GM18508 (cell line): ENCODE results near the gene CFHR4.
"Not testable (repeated sequence)": the region's sequence is repeated elsewhere in the genome, so short reads cannot be mapped to it uniquely, and the experiment has no call there.

Experiments used
- ATAC-seq: cut with Tn5 transposase; IDR thresholded peaks from one replicate; pipeline ENCODE4 v1.9.1; 2021; ENCODE audit warnings: moderate number of reproducible peaks; ENCODE audit not compliant: insufficient read depth, unreplicated experiment

CFHR4 gene

DNA sequence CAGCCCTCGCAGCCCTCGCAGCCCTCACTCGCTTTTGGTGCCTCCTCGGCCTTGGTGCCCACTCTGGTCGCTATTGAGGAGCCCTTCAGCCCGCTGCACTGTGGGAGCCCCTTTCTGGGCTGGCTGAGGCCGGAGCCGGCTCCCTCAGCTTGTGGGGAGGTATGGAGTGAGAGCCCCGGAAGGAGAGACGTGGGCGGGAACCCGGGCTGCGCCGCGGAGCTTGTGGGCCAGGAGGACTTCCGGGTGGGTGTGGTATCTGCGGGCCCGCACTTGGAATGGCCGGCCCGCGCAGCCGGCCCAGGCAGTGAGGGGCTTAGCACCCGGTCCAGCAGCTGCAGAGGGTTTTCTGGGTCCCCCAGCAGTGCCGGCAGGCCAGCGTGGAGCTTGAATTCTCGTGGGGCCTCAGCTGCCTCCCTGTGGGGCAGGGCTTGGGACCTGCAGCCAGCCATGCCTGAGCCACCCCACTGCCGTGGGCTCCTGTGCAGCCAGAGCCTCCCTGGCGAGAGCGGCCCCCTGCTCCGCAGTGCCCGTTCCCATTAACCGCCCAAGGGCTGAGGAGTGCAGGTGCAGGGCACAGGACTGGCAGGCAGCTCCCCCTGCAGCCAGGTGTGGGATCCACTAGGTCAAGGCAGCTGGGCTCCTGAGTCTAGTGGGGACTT lies 45.8 kb downstream of the CFHR4 start:
- ATAC-seq = no peak

DNA sequence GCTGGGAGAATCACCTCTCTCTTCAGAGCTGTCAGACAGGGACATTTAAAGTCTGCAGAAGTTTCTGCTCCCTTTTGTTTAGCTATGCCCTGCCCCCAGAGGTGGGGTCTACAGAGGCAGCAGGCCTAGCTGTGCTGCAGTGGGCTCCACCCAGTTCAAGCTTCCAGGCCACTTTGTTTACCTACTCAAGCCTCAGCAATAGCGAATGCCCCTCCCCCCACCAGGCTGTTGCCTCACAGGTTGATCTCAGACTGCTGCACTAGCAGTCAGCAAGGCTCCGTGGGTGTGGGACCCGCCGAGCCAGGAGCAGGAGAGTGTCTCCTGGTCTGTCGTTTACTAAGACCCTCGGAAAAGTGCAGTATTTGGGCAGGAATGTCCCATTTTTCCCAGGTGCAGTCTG lies 53.6 kb downstream of the CFHR4 start:
- not testable (repeated sequence) for ATAC-seq

DNA sequence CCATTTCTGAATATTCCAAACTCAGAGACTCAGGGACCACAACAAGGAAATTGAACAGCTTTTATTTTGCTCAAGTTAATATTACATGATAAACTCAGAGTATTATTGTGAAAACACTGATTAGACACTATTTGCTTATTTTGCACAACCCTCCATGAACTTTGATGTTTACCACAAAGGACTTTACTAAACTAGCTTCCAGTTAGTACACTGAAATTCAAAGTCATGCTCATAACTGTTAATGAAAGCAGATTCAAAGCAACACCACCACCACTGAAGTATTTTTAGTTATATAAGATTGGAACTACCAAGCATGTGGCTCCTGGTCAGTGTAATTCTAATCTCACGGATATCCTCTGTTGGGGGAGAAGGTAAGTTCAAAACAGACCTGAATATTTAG lies 55.7 kb downstream of the CFHR4 start, which contains the start of gene CFHR2:
Gene CFHR2, plus strand, starts transcription at position 171 of the 400 bp plus-strand sequence. Its CDS starts 143 bp downstream, at position 314.
- ATAC-seq = not testable (repeated sequence)

DNA sequence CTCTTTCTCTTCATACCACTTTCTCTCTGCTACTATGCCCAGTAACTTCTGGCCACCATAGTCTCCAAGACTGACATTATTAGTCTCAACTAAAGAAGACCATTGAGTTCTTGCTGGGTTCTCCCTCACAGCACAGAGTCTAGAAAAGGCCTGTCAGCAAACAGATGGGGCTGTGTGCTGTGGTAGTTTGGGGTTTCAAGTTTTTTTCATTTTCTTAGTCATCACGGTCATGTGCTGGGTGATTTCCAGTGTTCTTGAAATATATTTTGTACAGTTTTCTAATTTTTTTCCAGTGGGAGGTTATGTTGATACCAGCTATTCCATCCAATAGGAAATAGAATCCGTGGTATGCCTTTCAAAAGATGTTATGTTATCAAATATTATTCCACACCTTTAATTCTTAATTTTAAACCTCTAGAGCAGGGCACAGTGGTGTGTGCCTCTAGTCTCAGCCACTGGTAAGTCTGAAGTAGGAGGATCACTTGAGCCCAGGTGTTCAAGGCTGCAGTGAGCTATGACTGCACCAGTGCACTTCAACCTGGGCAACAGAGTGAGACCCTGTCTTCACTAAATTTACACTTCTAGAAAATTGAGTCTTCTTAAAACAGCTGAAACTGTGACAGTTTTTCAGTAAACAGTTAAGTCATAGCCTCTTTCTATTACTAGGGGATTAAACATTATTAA lies 64.0 kb downstream of the CFHR4 start:
- ATAC-seq = peak; percentile 81

DNA sequence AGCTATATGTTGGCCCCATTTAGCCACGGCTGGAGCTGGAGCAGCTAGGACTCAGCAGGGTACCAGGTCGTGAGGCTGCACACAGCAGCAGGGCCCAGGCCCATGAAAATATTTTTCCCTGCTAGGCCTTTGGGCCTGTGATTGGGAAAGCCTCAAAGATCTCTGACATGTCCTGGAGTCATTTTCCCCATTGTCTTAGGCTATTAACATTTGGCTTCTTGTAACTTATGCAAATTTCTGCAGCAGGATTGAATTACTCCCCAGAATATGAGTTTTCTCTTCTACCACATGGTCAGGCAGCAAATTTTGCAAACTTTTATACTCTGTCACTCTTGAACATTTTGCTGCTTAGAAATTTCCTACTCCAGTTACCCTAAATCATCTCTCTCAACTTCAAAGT lies 66.9 kb downstream of the CFHR4 start:
- no peak for ATAC-seq

DNA sequence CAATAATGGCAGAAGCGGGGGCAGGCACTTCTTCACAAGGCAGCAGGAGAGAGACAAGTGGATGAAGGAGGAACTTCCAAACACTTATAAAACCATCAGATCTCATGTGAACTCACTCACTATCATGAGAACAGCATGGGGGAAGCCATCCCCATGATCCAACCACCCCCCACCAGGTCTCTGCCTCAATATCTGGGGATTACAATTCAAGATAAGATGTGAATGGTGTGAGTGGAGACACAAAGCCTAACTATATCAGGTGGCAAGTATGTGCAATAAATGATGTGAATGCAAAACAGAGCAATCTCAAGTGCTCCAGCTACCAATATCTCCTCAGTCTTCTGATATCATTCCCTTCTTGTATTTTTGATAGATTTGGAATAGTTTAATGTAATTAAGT lies 68.1 kb downstream of the CFHR4 start:
- no peak for ATAC-seq

DNA sequence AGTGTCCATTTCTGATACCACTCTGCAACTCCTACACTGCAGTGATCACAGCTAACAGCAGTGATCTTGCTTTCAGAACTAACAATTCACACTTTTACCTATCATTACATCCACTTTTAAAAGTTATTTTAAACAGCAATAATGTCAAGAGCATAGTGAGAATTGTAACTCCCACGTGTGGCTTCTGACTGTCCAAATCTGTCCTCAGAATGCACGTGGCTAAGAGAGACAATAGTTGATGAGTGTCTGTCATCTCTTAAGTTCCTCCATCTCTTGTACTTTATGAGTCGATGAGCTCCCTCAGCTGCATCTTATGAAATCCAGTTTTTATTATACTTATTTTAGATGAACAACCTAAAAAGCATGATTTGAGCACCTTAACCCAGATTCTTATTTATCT lies 73.0 kb downstream of the CFHR4 start:
- no peak for ATAC-seq
